GM11168 (cell line): Measurements from ENCODE around the gene IER3IP1.

Experiments
- in situ Hi-C: fragments of 300-500 bp; cut with MboI; formaldehyde crosslinking; loops from one replicate; pipeline ENCODE4 v1.12.0; 2022; ENCODE audit warnings: low sequenced_read_pairs; ENCODE audit not compliant: unreplicated experiment

Gene IER3IP1

GRCh38 chr18:47175898-47176575 lies at the start of gene IER3IP1:
Gene IER3IP1 (minus strand): TSS chr18:47176364. CDS start chr18:47176277, 87 bp downstream.
- in situ Hi-C loops = loop anchor here (25.0 kb wide), 1 partner anchor 264 kb away; the partner anchor contains the start of genes KATNAL2 and PIAS2

GRCh38 chr18:47215554-47216138 lies 39.5 kb upstream of the IER3IP1 start:
- in situ Hi-C loops = loop anchor here (25.0 kb wide), 1 partner anchor 547 kb away; no protein-coding TSS in a partner anchor

GRCh38 chr18:47209171-47209570 lies 33.0 kb upstream of the IER3IP1 start:
- in situ Hi-C loops = loop anchor here (25.0 kb wide), 1 partner anchor 553 kb away; no protein-coding TSS in a partner anchor

GRCh38 chr18:47206945-47207637 lies 30.9 kb upstream of the IER3IP1 start:
- in situ Hi-C loops = loop anchor here (25.0 kb wide), 1 partner anchor 555 kb away; no protein-coding TSS in a partner anchor

- in situ Hi-C loops = loop anchor here (25.0 kb wide), 1 partner anchor 557 kb away; no protein-coding TSS in a partner anchor
Measured at GRCh38 chr18:47204908-47205522, 28.9 kb upstream of the IER3IP1 start.

GRCh38 chr18:47203626-47204464 lies 27.7 kb upstream of the IER3IP1 start:
- in situ Hi-C loops = loop anchor here (25.0 kb wide), 1 partner anchor 558 kb away; no protein-coding TSS in a partner anchor

GRCh38 chr18:47195961-47196360 lies 19.8 kb upstream of the IER3IP1 start:
- in situ Hi-C loops = loop anchor here (25.0 kb wide), 1 partner anchor 284 kb away; the partner anchor contains the start of genes KATNAL2 and PIAS2

GRCh38 chr18:47191961-47192360 lies 15.8 kb upstream of the IER3IP1 start:
- in situ Hi-C loops = loop anchor here (25.0 kb wide), 1 partner anchor 280 kb away; the partner anchor contains the start of genes KATNAL2 and PIAS2

- in situ Hi-C loops = loop anchor here (25.0 kb wide), 1 partner anchor 275 kb away; the partner anchor contains the start of genes KATNAL2 and PIAS2
Measured at GRCh38 chr18:47187721-47188120, 11.6 kb upstream of the IER3IP1 start.

- in situ Hi-C loops = loop anchor here (25.0 kb wide), 1 partner anchor 272 kb away; the partner anchor contains the start of genes KATNAL2 and PIAS2
Measured at GRCh38 chr18:47184419-47185050, 8.4 kb upstream of the IER3IP1 start.

GRCh38 chr18:47182156-47182555 lies 6.0 kb upstream of the IER3IP1 start:
- in situ Hi-C loops = loop anchor here (25.0 kb wide), 1 partner anchor 270 kb away; the partner anchor contains the start of genes KATNAL2 and PIAS2

GRCh38 chr18:47180765-47181164 lies 4.6 kb upstream of the IER3IP1 start:
- in situ Hi-C loops = loop anchor here (25.0 kb wide), 1 partner anchor 268 kb away; the partner anchor contains the start of genes KATNAL2 and PIAS2

- in situ Hi-C loops = loop anchor here (25.0 kb wide), 1 partner anchor 267 kb away; the partner anchor contains the start of genes KATNAL2 and PIAS2
Measured at GRCh38 chr18:47179520-47179919, 3.4 kb upstream of the IER3IP1 start.

GRCh38 chr18:47175283-47175897 lies 774 bp downstream of the IER3IP1 start:
- in situ Hi-C loops = loop anchor here (25.0 kb wide), 1 partner anchor 263 kb away; the partner anchor contains the start of genes KATNAL2 and PIAS2

- in situ Hi-C loops = loop anchor here (25.0 kb wide), 1 partner anchor 262 kb away; the partner anchor contains the start of genes KATNAL2 and PIAS2
Measured at GRCh38 chr18:47174545-47175116, 1.5 kb downstream of the IER3IP1 start.

- in situ Hi-C loops = no loop called here
Measured at GRCh38 chr18:47172476-47172875, 3.7 kb downstream of the IER3IP1 start.

GRCh38 chr18:47168913-47169312 lies 7.3 kb downstream of the IER3IP1 start:
- in situ Hi-C loops = no loop called here
